Chondrocyte (in vitro differentiated cells): Measurements from ENCODE around the gene SLC47A1. TPM values are rescaled to one million over a fixed set of nuclear protein-coding genes. Genes with fewer than 3 reads are reported as not detected.

Source experiments
- DNase-seq: peaks from one replicate; pipeline ENCODE4 v3.0.0; 2021; ENCODE audit warnings: mixed read lengths, low spot score
- H3K27ac Mint-ChIP-seq: one replicate; pipeline ENCODE4 v1.8.0; 2021; ENCODE audit warnings: mild to moderate bottlenecking, moderate library complexity, mixed read lengths; ENCODE audit not compliant: unreplicated experiment
- H3K27me3 Mint-ChIP-seq: 2 replicates; pipeline ENCODE4 v1.8.0; 2021; ENCODE audit warnings: low read depth, mixed read lengths
- H3K36me3 Mint-ChIP-seq: 2 replicates; pipeline ENCODE4 v1.8.0; 2021; ENCODE audit warnings: low read depth, mixed read lengths
- H3K4me1 Mint-ChIP-seq: 2 replicates; pipeline ENCODE4 v1.8.0; 2021; ENCODE audit warnings: low read depth, mild to moderate bottlenecking, mixed read lengths
- H3K4me3 Mint-ChIP-seq: one replicate; pipeline ENCODE4 v1.8.0; 2021; ENCODE audit warnings: mild to moderate bottlenecking, moderate library complexity, mixed read lengths; ENCODE audit not compliant: unreplicated experiment
- H3K9me3 Mint-ChIP-seq: 2 replicates; pipeline ENCODE4 v1.8.0; 2021; ENCODE audit warnings: low read depth, mixed read lengths
- total RNA-seq: library from RNA; stranded (reverse); gene quantifications from 3 replicates; pipeline ENCODE4 v1.2.1, GENCODE V29; 2021
- TF ChIP-seq, protein P1 (sequence below): fragments of 200-600 bp; sonication (generic); IDR thresholded peaks from 2 replicates; pipeline ENCODE4 v1.5.0; 2021; ENCODE audit warnings: antibody characterized with exemption, mild to moderate bottlenecking, moderate library complexity

SLC47A1 gene
- total RNA-seq, 1 donor from 2014 or later = 1.7 TPM

DNA sequence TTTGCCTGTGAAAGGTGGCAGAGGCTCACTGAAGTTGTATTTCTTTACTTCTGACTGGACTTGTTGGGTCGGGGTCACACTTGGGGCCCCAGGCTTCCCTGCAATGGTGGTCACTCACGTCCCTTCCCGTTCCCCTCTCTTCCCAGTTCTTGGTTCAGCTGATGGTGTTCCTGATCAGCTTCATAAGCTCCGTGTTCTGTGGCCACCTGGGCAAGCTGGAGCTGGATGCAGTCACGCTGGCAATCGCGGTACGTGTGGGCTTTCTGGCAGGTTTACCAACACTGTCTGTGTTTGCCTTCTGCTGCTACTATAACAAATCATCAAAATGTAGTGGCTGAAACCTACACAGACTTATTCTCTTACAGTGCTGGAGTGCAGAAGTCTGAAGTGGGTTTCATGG lies 8.6 kb downstream of the SLC47A1 start:
- TF ChIP-seq, protein P1, sequence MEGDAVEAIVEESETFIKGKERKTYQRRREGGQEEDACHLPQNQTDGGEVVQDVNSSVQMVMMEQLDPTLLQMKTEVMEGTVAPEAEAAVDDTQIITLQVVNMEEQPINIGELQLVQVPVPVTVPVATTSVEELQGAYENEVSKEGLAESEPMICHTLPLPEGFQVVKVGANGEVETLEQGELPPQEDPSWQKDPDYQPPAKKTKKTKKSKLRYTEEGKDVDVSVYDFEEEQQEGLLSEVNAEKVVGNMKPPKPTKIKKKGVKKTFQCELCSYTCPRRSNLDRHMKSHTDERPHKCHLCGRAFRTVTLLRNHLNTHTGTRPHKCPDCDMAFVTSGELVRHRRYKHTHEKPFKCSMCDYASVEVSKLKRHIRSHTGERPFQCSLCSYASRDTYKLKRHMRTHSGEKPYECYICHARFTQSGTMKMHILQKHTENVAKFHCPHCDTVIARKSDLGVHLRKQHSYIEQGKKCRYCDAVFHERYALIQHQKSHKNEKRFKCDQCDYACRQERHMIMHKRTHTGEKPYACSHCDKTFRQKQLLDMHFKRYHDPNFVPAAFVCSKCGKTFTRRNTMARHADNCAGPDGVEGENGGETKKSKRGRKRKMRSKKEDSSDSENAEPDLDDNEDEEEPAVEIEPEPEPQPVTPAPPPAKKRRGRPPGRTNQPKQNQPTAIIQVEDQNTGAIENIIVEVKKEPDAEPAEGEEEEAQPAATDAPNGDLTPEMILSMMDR = no peak
- H3K27me3 Mint-ChIP-seq = peaks cover 1% of the 10 kb centered on the region
- DNase-seq = no peak
- no peaks in the 10 kb centered on the region for H3K4me1 Mint-ChIP-seq
- H3K27ac Mint-ChIP-seq = no peak overlapping the region
- H3K4me3 Mint-ChIP-seq = no peak overlapping the region
- H3K9me3 Mint-ChIP-seq = no peaks in the 10 kb centered on the region
- H3K36me3 Mint-ChIP-seq = no peaks in the 10 kb centered on the region

DNA sequence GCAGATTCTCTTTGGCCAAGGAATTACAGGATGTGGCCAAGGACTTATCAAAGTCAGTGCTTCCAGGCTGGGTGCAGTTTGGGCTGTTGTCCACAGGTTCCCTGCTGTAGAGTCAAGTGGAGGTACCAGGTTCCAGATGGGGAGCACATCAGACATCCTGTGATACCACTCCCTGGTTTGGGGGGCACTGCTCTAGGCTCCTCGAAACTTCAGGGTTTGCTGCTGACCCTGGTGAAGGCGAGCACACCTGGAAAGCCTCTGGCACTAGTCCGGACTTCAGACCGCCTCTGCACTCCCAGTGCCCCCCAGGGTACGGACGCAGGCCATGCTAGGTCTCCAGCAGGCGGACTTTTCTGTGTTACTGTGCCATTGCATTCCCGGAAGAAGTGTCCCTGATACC lies 10.7 kb downstream of the SLC47A1 start:
- no peak overlapping the region for H3K4me3 Mint-ChIP-seq
- H3K4me1 Mint-ChIP-seq = no peaks in the 10 kb centered on the region
- H3K27ac Mint-ChIP-seq = no peak overlapping the region
- no peaks in the 10 kb centered on the region for H3K36me3 Mint-ChIP-seq
- TF ChIP-seq, protein P1 = no peak
- H3K27me3 Mint-ChIP-seq = no peaks in the 10 kb centered on the region
- no peaks in the 10 kb centered on the region for H3K9me3 Mint-ChIP-seq
- DNase-seq = peak; percentile 54

DNA sequence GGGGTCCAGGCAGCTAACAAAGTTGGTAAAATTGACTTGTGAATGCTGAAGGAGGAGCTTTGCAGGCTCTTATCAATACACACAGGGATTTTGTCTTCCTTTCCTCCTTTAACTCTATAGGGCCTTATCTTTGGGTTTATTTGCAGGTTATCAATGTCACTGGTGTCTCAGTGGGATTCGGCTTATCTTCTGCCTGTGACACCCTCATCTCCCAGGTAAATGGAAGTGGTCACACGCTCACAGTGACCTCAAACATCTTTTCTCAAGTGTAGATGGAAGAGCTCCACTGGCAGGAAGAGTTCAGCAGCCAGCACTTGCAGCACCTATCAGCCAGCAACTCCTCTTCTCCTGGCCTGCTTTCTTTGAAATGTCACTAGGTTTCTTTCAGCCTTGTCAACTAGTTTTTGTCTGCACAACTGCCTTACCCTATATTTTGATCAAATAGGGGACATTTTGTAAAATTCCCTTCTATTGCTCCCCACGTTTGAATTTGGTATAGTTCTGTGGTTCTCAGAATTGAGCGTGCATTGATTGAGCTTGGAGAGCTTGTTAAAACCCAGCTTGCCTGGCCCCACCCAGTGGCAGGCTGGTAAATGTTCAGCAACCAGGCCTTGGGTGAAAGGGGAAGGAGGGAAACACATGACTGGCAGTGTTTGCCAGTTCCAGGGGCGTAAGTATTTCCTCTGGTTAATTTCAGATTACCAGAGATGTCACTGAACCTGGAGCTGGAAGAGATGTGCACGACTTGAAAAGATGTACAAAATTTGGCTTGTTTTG lies 12.8 kb downstream of the SLC47A1 start:
- H3K36me3 Mint-ChIP-seq = no peaks in the 10 kb centered on the region
- H3K27ac Mint-ChIP-seq = no peak overlapping the region
- H3K9me3 Mint-ChIP-seq = no peaks in the 10 kb centered on the region
- H3K27me3 Mint-ChIP-seq = peaks cover 2% of the 10 kb centered on the region
- DNase-seq = no peak
- TF ChIP-seq, protein P1 = peak; percentile 38
- no peak overlapping the region for H3K4me3 Mint-ChIP-seq
- H3K4me1 Mint-ChIP-seq = no peaks in the 10 kb centered on the region

DNA sequence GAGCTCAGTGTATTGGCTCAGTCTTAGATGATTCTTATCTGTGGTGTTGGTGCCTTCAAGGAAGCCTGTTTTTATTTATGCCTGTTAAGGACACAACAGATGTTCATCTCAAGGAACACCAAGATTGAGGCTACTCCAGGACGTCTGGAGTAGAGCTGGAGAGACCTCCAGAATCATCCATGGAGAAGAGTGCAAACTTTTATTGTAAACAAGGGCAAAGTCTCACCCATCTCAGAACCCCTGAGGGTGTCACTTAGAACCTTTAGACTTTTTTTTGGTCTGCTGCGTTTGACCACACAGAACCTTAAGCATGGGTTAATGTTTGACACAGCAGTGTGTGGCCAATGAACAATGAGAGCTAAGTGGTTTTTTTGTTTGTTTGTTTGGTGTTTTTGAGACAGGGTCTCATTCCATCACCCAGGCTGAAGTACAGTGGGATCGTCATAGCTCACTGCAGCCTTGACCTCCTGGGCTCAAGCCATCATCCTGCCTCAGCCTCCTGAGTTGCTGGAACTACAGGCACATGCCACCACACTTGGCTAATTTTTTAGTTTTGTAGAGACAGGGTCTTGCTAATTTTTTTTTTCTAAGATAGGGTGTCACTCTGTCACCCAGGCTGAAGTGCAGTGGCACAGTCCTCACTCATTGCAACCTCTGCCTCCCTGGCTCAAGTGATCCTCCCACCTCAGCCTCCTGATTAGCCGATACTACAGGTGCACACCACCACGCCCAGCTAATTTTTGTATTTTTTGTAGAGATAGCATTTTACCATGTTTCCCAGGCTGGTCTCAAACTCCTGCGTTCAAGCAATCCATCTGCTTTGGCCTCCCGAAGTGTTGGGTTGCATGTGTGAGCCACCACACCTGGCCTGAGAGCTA lies 16.3 kb downstream of the SLC47A1 start:
- Mint-ChIP-seq H3K9me3 (no peaks in the 10 kb centered on the region), H3K36me3 (no peaks in the 10 kb centered on the region)

DNA sequence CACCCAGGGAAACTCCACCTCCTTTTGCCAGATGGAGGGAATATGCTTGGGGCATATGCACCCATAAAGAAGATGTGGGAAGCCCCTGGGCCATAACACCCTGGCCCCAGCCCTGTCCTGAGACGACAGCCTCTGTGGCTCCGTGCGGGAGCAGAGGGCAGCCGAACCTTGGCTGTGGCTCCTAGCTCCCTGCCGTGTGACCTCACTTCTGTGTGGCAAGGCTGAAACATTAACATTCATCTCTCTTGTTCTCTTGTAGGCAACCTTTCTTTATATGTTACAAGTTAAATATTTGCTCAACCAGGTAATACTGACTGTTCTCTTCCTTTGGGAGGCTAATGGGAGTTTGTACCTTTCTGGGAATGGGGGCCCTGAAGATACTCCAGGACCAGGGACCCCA lies 17.5 kb downstream of the SLC47A1 start:
- no peaks in the 10 kb centered on the region for H3K9me3 Mint-ChIP-seq
- H3K27ac Mint-ChIP-seq = no peak overlapping the region
- no peak overlapping the region for H3K4me3 Mint-ChIP-seq
- H3K27me3 Mint-ChIP-seq = peaks cover 5% of the 10 kb centered on the region
- no peak for DNase-seq
- no peaks in the 10 kb centered on the region for H3K36me3 Mint-ChIP-seq
- TF ChIP-seq, protein P1 = no peak
- peaks cover 6% of the 10 kb centered on the region for H3K4me1 Mint-ChIP-seq

More for the DNA sequence above, 16.3 kb downstream of the SLC47A1 start:
- TF ChIP-seq, protein P1 = no peak
- Mint-ChIP-seq H3K27me3 (peaks cover 3% of the 10 kb centered on the region), H3K27ac (no peak overlapping the region), H3K4me1 (peaks cover 6% of the 10 kb centered on the region), H3K4me3 (no peak overlapping the region)
- no peak for DNase-seq
